Keratinocyte (primary cell): Measurements from ENCODE around the gene C3orf70. TPM values are rescaled to one million over a fixed set of nuclear protein-coding genes. Genes with fewer than 3 reads are reported as not detected.

Source experiments
- DNase-seq: peaks from one replicate; pipeline ENCODE4 v3.0.0-alpha.2; 2011; ENCODE audit warnings: low read depth, missing footprints, low spot score
- FAIRE-seq: peaks from 2 replicates; lab custom pipeline; 2011; peaks lifted over from hg19 to GRCh38; lab: Jason Lieb, UNC
- H2AFZ ChIP-seq: 2 replicates; pipeline ENCODE4 v1.6.0; 2012; ENCODE audit warnings: low read length, control low read depth, inconsistent platforms; ENCODE audit not compliant: control insufficient read depth
- H3K27ac ChIP-seq: 2 replicates; pipeline ENCODE4 v1.5.1; 2011; ENCODE audit warnings: low read length; ENCODE audit not compliant: control insufficient read depth, insufficient read depth
- H3K27me3 ChIP-seq: 3 replicates; pipeline ENCODE4 v1.6.0; 2011; ENCODE audit warnings: low read length; ENCODE audit not compliant: control insufficient read depth, insufficient read depth; ENCODE audit errors: extremely low read depth
- H3K36me3 ChIP-seq, 2 experiments: 2 replicates in 1 of 2; 3 replicates in 1 of 2; pipeline ENCODE4 v1.5.1; 2011; ENCODE audit warnings: low read length in 2 of 2, mild to moderate bottlenecking in 1 of 2; ENCODE audit not compliant: control insufficient read depth in 2 of 2, insufficient read depth in 2 of 2; ENCODE audit errors: extremely low read depth in 1 of 2
- H3K4me1 ChIP-seq: 3 replicates; pipeline ENCODE4 v1.5.1; 2011; ENCODE audit warnings: low read length; ENCODE audit not compliant: control insufficient read depth, insufficient read depth; ENCODE audit errors: extremely low read depth
- H3K4me2 ChIP-seq: 3 replicates; pipeline ENCODE4 v1.6.0; 2011; ENCODE audit warnings: low read depth, low read length; ENCODE audit not compliant: control insufficient read depth, insufficient read depth; ENCODE audit errors: extremely low read depth
- H3K4me3 ChIP-seq, 3 experiments: fragments of 200-600 bp in 1 of 3; sonication (generic) in 1 of 3; 2 replicates in 2 of 3; 3 replicates in 1 of 3; pipeline ENCODE4 v1.5.1; 2011 to 2016; ENCODE audit warnings: low read length in 3 of 3, mild to moderate bottlenecking in 3 of 3, control low read depth in 2 of 3, inconsistent platforms in 1 of 3, low read depth in 1 of 3, mixed read lengths in 1 of 3, mixed run types in 1 of 3, moderate library complexity in 1 of 3; ENCODE audit not compliant: control insufficient read depth in 2 of 3, insufficient read depth in 2 of 3; ENCODE audit errors: extremely low read depth in 1 of 3
- H3K79me2 ChIP-seq: 2 replicates; pipeline ENCODE4 v1.6.0; 2012; ENCODE audit warnings: low read length; ENCODE audit not compliant: control insufficient read depth, insufficient read depth
- H3K9ac ChIP-seq: 3 replicates; pipeline ENCODE4 v1.6.0; 2011; ENCODE audit warnings: low read length; ENCODE audit not compliant: control insufficient read depth, insufficient read depth; ENCODE audit errors: extremely low read depth
- H3K9me1 ChIP-seq: 3 replicates; pipeline ENCODE4 v1.6.0; 2011; ENCODE audit warnings: low read length; ENCODE audit not compliant: control insufficient read depth, insufficient read depth; ENCODE audit errors: extremely low read depth
- H3K9me3 ChIP-seq: 2 replicates; pipeline ENCODE4 v1.5.1; 2012; ENCODE audit warnings: low read depth, low read length; ENCODE audit not compliant: control insufficient read depth
- H4K20me1 ChIP-seq: 3 replicates; pipeline ENCODE4 v1.6.0; 2011; ENCODE audit warnings: low read length; ENCODE audit not compliant: control insufficient read depth, insufficient read depth; ENCODE audit errors: extremely low read depth
- CTCF ChIP-seq, 3 experiments: IDR thresholded peaks in 1 of 3; conservative IDR thresholded peaks in 1 of 3; optimal IDR thresholded peaks in 1 of 3; 2 replicates in 2 of 3; 3 replicates in 1 of 3; pipeline versions ENCODE3 to v1.5.1; 2011; ENCODE audit warnings: low read length in 3 of 3, mild to moderate bottlenecking in 3 of 3, moderate library complexity in 2 of 3, control low read depth in 1 of 3, inconsistent platforms in 1 of 3; ENCODE audit not compliant: insufficient read depth in 2 of 3; ENCODE audit errors: extremely low read depth in 1 of 3
- EZH2 ChIP-seq: IDR thresholded peaks from one replicate; pipeline ENCODE4 v1.6.1; 2012; ENCODE audit warnings: inconsistent platforms, mild to moderate bottlenecking, low read length, moderate library complexity
- dilution Hi-C: fragments of 300-500 bp; cut with MboI; formaldehyde crosslinking; loops from one replicate; pipeline ENCODE4 v1.7.0; 2020; ENCODE audit warnings: low sequenced_read_pairs; ENCODE audit not compliant: extremely low pct_ligation_motif_present
- polyA plus RNA-seq, 5 experiments: library from polyadenylated mRNA; depleted of rRNA in 3 of 5; stranded (reverse) in 3 of 5; stranded (forward) in 1 of 5; unstranded in 1 of 5; fragments of >200 nt; gene quantifications; 1 replicate in 1 of 5; 2 replicates in 3 of 5; 3 replicates in 1 of 5; pipeline versions ENCODE4 v1.2.1 to v1.2.3, GENCODE V29; 2011 to 2012; ENCODE audit warnings: missing spikeins in 2 of 5, low read depth in 1 of 5, low replicate concordance in 1 of 5

Gene C3orf70
- polyA plus RNA-seq, 1 donor (not counting 4 experiments of a cell fraction or from before 2014, with no cell fraction given): not detected

DNA sequence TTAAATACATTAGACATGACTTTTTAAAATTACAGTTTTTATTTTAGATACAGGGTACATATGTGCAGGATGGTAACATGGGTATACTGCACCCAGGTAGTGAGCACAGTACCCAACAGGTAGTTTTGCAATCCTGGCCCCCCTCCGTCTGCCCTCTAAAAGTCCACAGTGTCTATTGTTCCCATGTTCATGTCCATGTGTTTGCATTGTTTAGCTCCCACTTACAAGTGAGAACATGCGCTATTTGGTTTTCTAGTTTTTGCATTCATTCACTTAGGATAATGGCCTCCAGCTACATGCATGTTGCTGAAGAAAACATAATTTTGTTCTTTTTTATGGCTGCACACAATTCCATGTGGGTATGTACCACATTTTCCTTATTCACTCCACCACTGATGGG, 23.8 kb downstream of the C3orf70 start:
- TF ChIP-seq EZH2 (no peak), CTCF (optimal IDR thresholded peaks at IDR 0.05 in 1 of 3, IDR thresholded peaks at IDR 0.05 in 1 of 3, conservative IDR thresholded peaks at IDR 0.05 in 1 of 3; ENCODE audit: extremely low read depth in 1 of 3, insufficient read depth in 2 of 3, low read length in 3 of 3) (no peak)
- Histone ChIP-seq H4K20me1 (no peaks in the 10 kb centered on the region), H3K4me1 (no peaks in the 10 kb centered on the region), H3K27ac (no peak overlapping the region), H3K36me3 (no peaks in the 10 kb centered on the region), H3K4me3 (no peak overlapping the region), H3K4me2 (no peak overlapping the region), H3K27me3 (no peaks in the 10 kb centered on the region), H3K9me3 (no peaks in the 10 kb centered on the region), H3K9me1 (no peaks in the 10 kb centered on the region), H3K79me2 (no peaks in the 10 kb centered on the region), H2AFZ (no peak overlapping the region), H3K9ac (no peak overlapping the region)
- DNase-seq: no peak
- no peak for FAIRE-seq
- dilution Hi-C loops: no loop called here

DNA sequence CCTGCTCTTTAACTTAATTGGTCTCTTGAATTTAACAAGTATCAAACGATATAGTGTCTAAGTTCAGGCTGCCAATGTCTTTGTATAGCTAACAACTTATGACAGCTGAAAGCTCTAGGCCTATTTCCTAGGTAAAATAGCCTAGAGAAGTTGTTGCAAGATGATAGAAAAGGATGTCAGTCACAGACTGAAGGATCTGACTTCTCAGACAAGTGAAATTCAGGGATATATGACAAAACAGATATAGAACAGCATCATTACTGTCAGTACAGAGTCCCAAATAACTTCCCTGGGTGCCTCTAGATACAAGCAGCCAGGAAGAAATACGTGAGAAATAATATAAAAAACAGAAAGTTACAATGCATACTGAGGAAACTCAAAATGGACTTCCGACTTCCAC, 26.7 kb downstream of the C3orf70 start:
- no peaks in the 10 kb centered on the region for H3K4me1 ChIP-seq
- H3K27me3 ChIP-seq: no peaks in the 10 kb centered on the region
- no peak overlapping the region for H3K27ac ChIP-seq
- dilution Hi-C loops: no loop called here
- H3K36me3 ChIP-seq: no peaks in the 10 kb centered on the region
- FAIRE-seq (no peak), DNase-seq (no peak)
- TF ChIP-seq CTCF (optimal IDR thresholded peaks at IDR 0.05 in 1 of 3, IDR thresholded peaks at IDR 0.05 in 1 of 3, conservative IDR thresholded peaks at IDR 0.05 in 1 of 3; ENCODE audit: extremely low read depth in 1 of 3, insufficient read depth in 2 of 3, low read length in 3 of 3) (no peak), EZH2 (no peak)
- no peak overlapping the region for H3K4me2 ChIP-seq
- H3K9ac ChIP-seq: no peak overlapping the region
- no peak overlapping the region for H3K4me3 ChIP-seq
- no peaks in the 10 kb centered on the region for H3K79me2 ChIP-seq
- H3K9me3 ChIP-seq: no peaks in the 10 kb centered on the region
- no peaks in the 10 kb centered on the region for H4K20me1 ChIP-seq
- no peak overlapping the region for H2AFZ ChIP-seq
- no peaks in the 10 kb centered on the region for H3K9me1 ChIP-seq
